BLaER1 treated with 17β-estradiol and CSF1 and Interleukin-3, amounts not matched to agents 10 nM and 100 nM (cell line): ENCODE data around the gene BACH2.

ENCODE experiments used
- H3K27ac ChIP-seq, 11 experiments: shearing (Covaris generic); formaldehyde crosslinking; 2 replicates each; pipeline ENCODE4 v1.8.1; 2022
- H3K27me3 ChIP-seq, 11 experiments: shearing (Covaris generic); formaldehyde crosslinking; 2 replicates each; pipeline ENCODE4 v1.8.1; 2022
- H3K36me3 ChIP-seq, 11 experiments: shearing (Covaris generic); formaldehyde crosslinking; 2 replicates each; pipeline ENCODE4 v1.8.1; 2022
- H3K4me1 ChIP-seq, 10 experiments: shearing (Covaris generic); formaldehyde crosslinking; 2 replicates each; pipeline ENCODE4 v1.8.1; 2022
- H3K4me2 ChIP-seq, 11 experiments: shearing (Covaris generic); formaldehyde crosslinking; 2 replicates each; pipeline ENCODE4 v1.8.1; 2022
- H3K4me3 ChIP-seq, 10 experiments: shearing (Covaris generic); formaldehyde crosslinking; 2 replicates each; pipeline ENCODE4 v1.8.1; 2022
- H3K9ac ChIP-seq, 11 experiments: shearing (Covaris generic); formaldehyde crosslinking; 2 replicates each; pipeline ENCODE4 v1.8.1; 2022
- H3K9me3 ChIP-seq, 11 experiments: shearing (Covaris generic); formaldehyde crosslinking; replicated peaks in 1 of 11; 2 replicates each; pipeline ENCODE4 v1.8.1; 2022
- H4K20me1 ChIP-seq, 11 experiments: shearing (Covaris generic); formaldehyde crosslinking; 2 replicates each; pipeline ENCODE4 v1.8.1; 2022
- Cebpa-rat ChIP-seq, 11 experiments: shearing (Covaris generic); IDR thresholded peaks; 2 replicates each; pipeline ENCODE4 v1.8.1; 2022

The BACH2 gene

DNA sequence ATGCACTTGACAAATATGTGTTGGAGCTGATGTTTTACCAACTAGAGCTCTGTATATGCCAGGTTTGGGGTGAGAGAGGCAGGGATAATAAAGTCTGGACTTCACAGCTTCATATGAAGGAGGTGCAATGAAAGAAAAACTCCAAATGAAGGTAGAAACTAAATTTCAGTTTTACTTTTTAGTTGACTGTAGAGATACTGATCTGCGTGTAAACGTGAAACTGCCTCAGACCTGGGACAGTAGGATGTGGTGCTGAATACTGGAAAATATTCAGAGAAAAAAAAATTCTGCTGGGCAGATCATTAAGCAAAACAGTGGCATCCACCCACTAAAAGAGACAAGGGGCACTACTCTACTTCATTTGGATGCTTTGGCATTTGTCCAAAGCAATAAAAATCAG lies 94.5 kb downstream of the BACH2 start:
- Histone ChIP-seq H3K4me1 (no peaks in the 10 kb centered on the region), H3K4me3 (no peak overlapping the region), H3K27me3 (no peaks in the 10 kb centered on the region), H3K27ac (no peak overlapping the region), H3K36me3 (peaks cover 0 to 95% (median 51%) of the 10 kb centered on the region in 11 experiments; a peak in 19 of 22 replicates), H4K20me1 (peaks cover 0 to 36% (median 0%) of the 10 kb centered on the region in 11 experiments; a peak in 2 of 22 replicates), H3K9ac (no peak overlapping the region), H3K9me3 (peaks cover 12 to 40% (median 30%) of the 10 kb centered on the region in 11 experiments; a peak in 21 of 22 replicates), H3K4me2 (no peak overlapping the region)
- no peak for TF ChIP-seq Cebpa-rat (IDR thresholded peaks at IDR 0.05)

GRCh38 chr6:90199900-90200299 lies 96.7 kb downstream of the BACH2 start:
- H3K27me3 ChIP-seq = no peaks in the 10 kb centered on the region
- no peak overlapping the region for H3K4me2 ChIP-seq
- no peak overlapping the region for H3K4me3 ChIP-seq
- H3K4me1 ChIP-seq = no peaks in the 10 kb centered on the region; a peak in 1 of 20 replicates
- no peak overlapping the region for H3K9ac ChIP-seq
- H3K9me3 ChIP-seq = peaks cover 12 to 40% (median 30%) of the 10 kb centered on the region in 11 experiments; a peak in 21 of 22 replicates
- TF ChIP-seq Cebpa-rat (IDR thresholded peaks at IDR 0.05) = no peak
- no peak overlapping the region for H3K27ac ChIP-seq
- H3K36me3 ChIP-seq = peaks cover 0 to 79% (median 42%) of the 10 kb centered on the region in 11 experiments; a peak in 19 of 22 replicates
- H4K20me1 ChIP-seq = peaks cover 0 to 34% (median 0%) of the 10 kb centered on the region in 11 experiments; a peak in 2 of 22 replicates

DNA sequence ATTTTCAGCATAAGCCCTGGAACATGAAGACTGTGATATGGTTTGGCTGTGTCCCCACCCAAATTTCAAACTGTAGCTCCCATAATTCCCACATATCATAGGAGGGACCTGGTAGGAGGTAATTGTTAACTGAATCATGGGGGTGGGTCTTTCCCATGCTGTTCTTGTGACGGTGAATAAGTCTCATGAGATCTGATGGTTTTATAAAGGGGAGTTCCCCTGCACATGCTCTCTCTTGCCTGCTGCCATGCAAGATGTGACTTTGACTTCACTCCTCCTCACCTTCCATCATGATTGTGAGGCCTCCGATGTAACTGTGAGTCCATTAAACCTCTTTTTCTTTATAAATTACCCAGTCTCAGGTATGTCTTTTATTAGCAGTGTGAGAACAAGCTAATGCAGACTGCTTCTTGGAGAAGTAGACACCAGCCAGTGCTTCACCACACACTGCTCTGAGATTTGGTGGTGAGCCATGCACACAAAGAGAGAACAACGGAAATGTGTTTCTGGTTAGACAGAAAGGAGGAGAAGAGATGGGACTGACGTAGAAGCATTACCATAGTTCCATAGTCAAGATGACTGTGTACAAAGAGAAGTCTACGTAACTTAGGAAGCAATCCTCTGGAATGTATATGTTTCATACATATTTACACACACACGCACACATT lies 97.8 kb downstream of the BACH2 start:
- no peak overlapping the region for H3K27ac ChIP-seq
- peaks cover 0 to 3% (median 0%) of the 10 kb centered on the region in 10 experiments; a peak in 2 of 20 replicates for H3K4me1 ChIP-seq
- TF ChIP-seq Cebpa-rat (IDR thresholded peaks at IDR 0.05) = no peak
- H3K9ac ChIP-seq = no peak overlapping the region
- no peaks in the 10 kb centered on the region for H3K27me3 ChIP-seq
- H3K9me3 ChIP-seq = peaks cover 12 to 40% (median 30%) of the 10 kb centered on the region in 11 experiments; a peak in 21 of 22 replicates
- peaks cover 0 to 24% (median 0%) of the 10 kb centered on the region in 11 experiments; a peak in 2 of 22 replicates for H4K20me1 ChIP-seq
- H3K4me3 ChIP-seq = no peak overlapping the region
- peaks cover 0 to 70% (median 42%) of the 10 kb centered on the region in 11 experiments; a peak in 19 of 22 replicates for H3K36me3 ChIP-seq
- H3K4me2 ChIP-seq = no peak overlapping the region

GRCh38 chr6:90197854-90198496 lies 98.7 kb downstream of the BACH2 start:
- Histone ChIP-seq H3K4me1 (peaks cover 0 to 3% (median 0%) of the 10 kb centered on the region in 10 experiments; a peak in 2 of 20 replicates), H3K9me3 (peaks cover 12 to 40% (median 30%) of the 10 kb centered on the region in 11 experiments; a peak in 21 of 22 replicates), H3K4me2 (no peak overlapping the region), H3K27me3 (no peaks in the 10 kb centered on the region), H3K36me3 (peaks cover 0 to 69% (median 42%) of the 10 kb centered on the region in 11 experiments; a peak in 19 of 22 replicates), H3K4me3 (no peak overlapping the region), H4K20me1 (peaks cover 0 to 25% (median 0%) of the 10 kb centered on the region in 11 experiments; a peak in 1 of 22 replicates), H3K27ac (no peak overlapping the region), H3K9ac (no peak overlapping the region)
- TF ChIP-seq Cebpa-rat (IDR thresholded peaks at IDR 0.05) = no peak

DNA sequence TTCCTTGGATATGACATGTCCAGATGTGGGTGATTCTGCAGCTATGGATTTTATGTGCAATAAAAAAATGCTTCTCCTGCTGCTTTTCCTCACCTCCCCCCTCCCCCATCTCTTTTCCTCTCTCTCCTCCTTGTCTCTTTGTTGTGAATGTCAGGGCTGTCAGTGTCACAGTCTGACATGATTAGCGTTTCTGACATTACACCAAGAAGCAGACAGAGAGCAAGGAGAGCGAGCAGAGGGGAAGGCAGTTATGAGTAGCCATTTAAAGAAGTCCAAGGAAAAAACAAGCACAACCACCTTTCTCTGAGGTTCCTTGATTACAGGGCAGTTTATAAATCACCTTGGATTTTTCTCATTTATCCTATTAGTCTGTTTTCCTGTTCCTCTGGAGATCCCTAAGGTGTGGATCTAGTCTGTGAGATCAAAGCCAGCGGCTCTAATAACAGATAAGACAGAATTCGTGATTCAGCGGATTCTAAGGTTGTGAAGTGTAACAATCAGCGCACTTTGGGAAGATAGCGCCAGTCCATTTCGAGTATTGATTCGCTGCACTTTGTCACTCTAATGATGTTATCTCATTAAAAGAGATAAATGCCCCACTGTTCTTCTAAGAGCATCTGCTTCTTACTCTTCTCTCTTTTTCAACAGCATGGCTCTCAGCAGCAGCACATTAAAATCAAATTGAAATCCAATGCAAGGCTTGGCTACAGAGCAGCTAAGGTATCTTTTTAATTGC lies 101.4 kb downstream of the BACH2 start:
- Histone ChIP-seq H3K27me3 (no peaks in the 10 kb centered on the region), H3K9me3 (peaks cover 12 to 31% (median 29%) of the 10 kb centered on the region in 11 experiments; a peak in 21 of 22 replicates), H3K4me2 (no peak overlapping the region), H3K36me3 (peaks cover 0 to 62% (median 32%) of the 10 kb centered on the region in 11 experiments; a peak in 19 of 22 replicates), H3K27ac (no peak overlapping the region), H3K4me1 (peaks cover 0 to 12% (median 0%) of the 10 kb centered on the region in 10 experiments; a peak in 3 of 20 replicates), H4K20me1 (peaks cover 0 to 37% (median 0%) of the 10 kb centered on the region in 11 experiments; a peak in 2 of 22 replicates), H3K4me3 (no peak overlapping the region), H3K9ac (no peak overlapping the region)
- TF ChIP-seq Cebpa-rat (IDR thresholded peaks at IDR 0.05) = no peak

GRCh38 chr6:90194371-90194841 lies 102.2 kb downstream of the BACH2 start:
- peaks cover 0 to 59% (median 23%) of the 10 kb centered on the region in 11 experiments; a peak in 19 of 22 replicates for H3K36me3 ChIP-seq

GRCh38 chr6:90193359-90193758 lies 103.3 kb downstream of the BACH2 start:
- no peak overlapping the region for H3K27ac ChIP-seq
- no peak overlapping the region for H3K9ac ChIP-seq
- H3K9me3 ChIP-seq = peaks cover 7 to 12% (median 11%) of the 10 kb centered on the region in 11 experiments; a peak in 21 of 22 replicates
- H4K20me1 ChIP-seq = peaks cover 0 to 40% (median 0%) of the 10 kb centered on the region in 11 experiments; a peak in 2 of 22 replicates
- peaks cover 0 to 49% (median 13%) of the 10 kb centered on the region in 11 experiments; a peak in 19 of 22 replicates for H3K36me3 ChIP-seq
- H3K27me3 ChIP-seq = no peaks in the 10 kb centered on the region
- H3K4me3 ChIP-seq = no peak overlapping the region
- peaks cover 0 to 18% (median 1%) of the 10 kb centered on the region in 10 experiments; a peak in 7 of 20 replicates for H3K4me1 ChIP-seq
- TF ChIP-seq Cebpa-rat (IDR thresholded peaks at IDR 0.05) = no peak
- no peak overlapping the region for H3K4me2 ChIP-seq

More at GRCh38 chr6:90194371-90194841, 102.2 kb downstream of the BACH2 start:
- Histone ChIP-seq H3K4me1 (peaks cover 0 to 13% (median 0%) of the 10 kb centered on the region in 10 experiments; a peak in 3 of 20 replicates), H3K9ac (no peak overlapping the region), H3K27ac (no peak overlapping the region), H3K4me3 (no peak overlapping the region), H4K20me1 (peaks cover 0 to 37% (median 0%) of the 10 kb centered on the region in 11 experiments; a peak in 2 of 22 replicates), H3K4me2 (no peak overlapping the region), H3K9me3 (peaks cover 12 to 23% (median 21%) of the 10 kb centered on the region in 11 experiments; a peak in 21 of 22 replicates), H3K27me3 (no peaks in the 10 kb centered on the region)
- TF ChIP-seq Cebpa-rat (IDR thresholded peaks at IDR 0.05) = no peak

GRCh38 chr6:90192857-90193256 lies 103.8 kb downstream of the BACH2 start:
- H3K9me3 ChIP-seq = peaks cover 2 to 7% (median 6%) of the 10 kb centered on the region in 11 experiments; a peak in 21 of 22 replicates
- H3K27ac ChIP-seq = no peak overlapping the region
- peaks cover 0 to 43% (median 0%) of the 10 kb centered on the region in 11 experiments; a peak in 2 of 22 replicates for H4K20me1 ChIP-seq
- no peaks in the 10 kb centered on the region for H3K27me3 ChIP-seq
- H3K4me2 ChIP-seq = no peak overlapping the region
- H3K4me3 ChIP-seq = no peak overlapping the region
- H3K36me3 ChIP-seq = peaks cover 0 to 44% (median 8%) of the 10 kb centered on the region in 11 experiments; a peak in 16 of 22 replicates
- TF ChIP-seq Cebpa-rat (IDR thresholded peaks at IDR 0.05) = no peak
- H3K9ac ChIP-seq = no peak overlapping the region
- H3K4me1 ChIP-seq = peaks cover 2 to 23% (median 7%) of the 10 kb centered on the region in 10 experiments; a peak in 19 of 20 replicates
